ENCODE data around the gene CIPC. TPM values are rescaled to one million over a fixed set of nuclear protein-coding genes. Genes with fewer than 3 reads are reported as not detected.

CIPC gene
- total RNA-seq, 1 experiment from 2014 or later, result 26.6 TPM

GRCh38 chr14:77155083-77155482, 57.0 kb downstream of the CIPC start:
- Histone ChIP-seq H2AFZ (ENCODE audit: low read length) (no peak overlapping the region), H3K27ac (ENCODE audit: low read length) (no peak overlapping the region), H4K20me1 (ENCODE audit: low read length) (no peaks in the 10 kb centered on the region), H3K4me3 (ENCODE audit: low read length) (no peak overlapping the region), H3K9me3 (ENCODE audit: low read length) (no peaks in the 10 kb centered on the region), H3K36me3 (ENCODE audit: low read depth, low read length) (no peaks in the 10 kb centered on the region), H3K9ac (ENCODE audit: low read length) (no peak overlapping the region), H3K27me3 (ENCODE audit: low read length) (0 out of 2 replicates have a peak, but pooled peaks cover 4% of the 10 kb centered on the region), H3K79me2 (ENCODE audit: low read length) (no peaks in the 10 kb centered on the region), H3F3A (ENCODE audit: low read length, unreplicated experiment) (no peaks in the 10 kb centered on the region), H3K4me2 (ENCODE audit: low read length) (no peak overlapping the region), H3K4me1 (ENCODE audit: insufficient read depth, low read length) (peaks cover 13% of the 10 kb centered on the region), H3K9me2 (replicated peaks; ENCODE audit: low read length) (no peaks in the 10 kb centered on the region)
- POLR2A ChIA-PET (ENCODE audit: unreplicated experiment), result no interaction called here
- DNase-seq, result no peak
- TF ChIP-seq EZH2phosphoT487 (IDR thresholded peaks at IDR 0.05; ENCODE audit: borderline replicate concordance, low read length) (no peak), CTCF (conservative IDR thresholded peaks at IDR 0.05; ENCODE audit: low read depth, low read length) (no peak), EZH2 (IDR thresholded peaks at IDR 0.05; ENCODE audit: low read length, unreplicated experiment) (no peak)
- CTCF ChIA-PET, result interaction anchor here (0.6 kb wide), 1 partner anchor 164 kb away, joined by 3 read pairs; no protein-coding TSS in a partner anchor
- intact Hi-C loops (cut with micrococcal nuclease), result no loop called here
- no peak for ATAC-seq
- no TSS peak for BruUV-seq (replicated peaks)

- peaks cover 13% of the 10 kb centered on the region for H3K4me1 ChIP-seq (ENCODE audit: insufficient read depth, low read length)
- no peaks in the 10 kb centered on the region for H3K9me2 ChIP-seq (replicated peaks; ENCODE audit: low read length)
- peak overlapping the region; percentile 80 for H2AFZ ChIP-seq (ENCODE audit: low read length)
- no peaks in the 10 kb centered on the region for H3F3A ChIP-seq (ENCODE audit: low read length, unreplicated experiment)
- H3K79me2 ChIP-seq (ENCODE audit: low read length), result no peaks in the 10 kb centered on the region
- intact Hi-C loops (cut with micrococcal nuclease), result no loop called here
- peaks cover 26% of the 10 kb centered on the region for H3K27me3 ChIP-seq (ENCODE audit: low read length)
- POLR2A ChIA-PET (ENCODE audit: unreplicated experiment), result no interaction called here
- peak overlapping the region; percentile 20 for H3K4me2 ChIP-seq (ENCODE audit: low read length)
- CTCF ChIA-PET, result no interaction called here
- no peaks in the 10 kb centered on the region for H3K36me3 ChIP-seq (ENCODE audit: low read depth, low read length)
- H3K9me3 ChIP-seq (ENCODE audit: low read length), result no peaks in the 10 kb centered on the region
- H3K9ac ChIP-seq (ENCODE audit: low read length), result no peak overlapping the region
- BruUV-seq (replicated peaks), result no TSS peak
- ATAC-seq, result no peak
- H4K20me1 ChIP-seq (ENCODE audit: low read length), result no peaks in the 10 kb centered on the region
- no peak overlapping the region for H3K4me3 ChIP-seq (ENCODE audit: low read length)
- TF ChIP-seq EZH2phosphoT487 (IDR thresholded peaks at IDR 0.05; ENCODE audit: borderline replicate concordance, low read length), result no peak
- TF ChIP-seq EZH2 (IDR thresholded peaks at IDR 0.05; ENCODE audit: low read length, unreplicated experiment), result no peak
- TF ChIP-seq CTCF (conservative IDR thresholded peaks at IDR 0.05; ENCODE audit: low read depth, low read length), result no peak
- no peak for DNase-seq
- H3K27ac ChIP-seq (ENCODE audit: low read length), result no peak overlapping the region
These were observed 59.7 kb downstream of the CIPC start for GRCh38 chr14:77157740-77158139.

- ATAC-seq (peak; percentile 97), DNase-seq (peak; percentile 76)
- H3K27ac ChIP-seq (ENCODE audit: low read length), result no peak overlapping the region
- ChIA-PET POLR2A (ENCODE audit: unreplicated experiment) (no interaction called here), CTCF (no interaction called here)
- peak overlapping the region; percentile 20 for H3K4me2 ChIP-seq (ENCODE audit: low read length)
- peaks cover 13% of the 10 kb centered on the region for H3K4me1 ChIP-seq (ENCODE audit: insufficient read depth, low read length)
- no TSS peak for BruUV-seq (replicated peaks)
- no peaks in the 10 kb centered on the region for H3K79me2 ChIP-seq (ENCODE audit: low read length)
- H3K9me3 ChIP-seq (ENCODE audit: low read length), result no peaks in the 10 kb centered on the region
- no peak overlapping the region for H3K4me3 ChIP-seq (ENCODE audit: low read length)
- H2AFZ ChIP-seq (ENCODE audit: low read length), result peak overlapping the region; percentile 80
- TF ChIP-seq CTCF (conservative IDR thresholded peaks at IDR 0.05; ENCODE audit: low read depth, low read length), result no peak
- TF ChIP-seq EZH2phosphoT487 (IDR thresholded peaks at IDR 0.05; ENCODE audit: borderline replicate concordance, low read length), result no peak
- TF ChIP-seq EZH2 (IDR thresholded peaks at IDR 0.05; ENCODE audit: low read length, unreplicated experiment), result no peak
- no peaks in the 10 kb centered on the region for H3F3A ChIP-seq (ENCODE audit: low read length, unreplicated experiment)
- intact Hi-C loops (cut with micrococcal nuclease), result no loop called here
- H3K9me2 ChIP-seq (replicated peaks; ENCODE audit: low read length), result no peaks in the 10 kb centered on the region
- H3K27me3 ChIP-seq (ENCODE audit: low read length), result peaks cover 27% of the 10 kb centered on the region
- no peaks in the 10 kb centered on the region for H4K20me1 ChIP-seq (ENCODE audit: low read length)
- no peak overlapping the region for H3K9ac ChIP-seq (ENCODE audit: low read length)
- no peaks in the 10 kb centered on the region for H3K36me3 ChIP-seq (ENCODE audit: low read depth, low read length)
These were observed 60.3 kb downstream of the CIPC start for GRCh38 chr14:77158175-77158881.
